G401 (cell line): ENCODE measurements around the gene TXNDC17. TPM values are rescaled to one million over a fixed set of nuclear protein-coding genes. Genes with fewer than 3 reads are reported as not detected.
"Not testable (repeated sequence)": the region's sequence is repeated elsewhere in the genome, so short reads cannot be mapped to it uniquely, and the experiment has no call there.

Experiments used
- DNase-seq: peaks from one replicate; pipeline ENCODE4 v3.0.0-alpha.2; 2015; ENCODE audit warnings: low spot score
- in situ Hi-C: cut with HindIII; loops from 2 replicates; pipeline ENCODE4 v1.10.0; 2016; ENCODE audit warnings: low sequenced_read_pairs, mixed read lengths
- total RNA-seq: library from RNA; depleted of rRNA; stranded (reverse); fragments of >200 nt; shearing (Covaris generic); gene quantifications from 2 replicates; pipeline ENCODE4 v1.2.3, GENCODE V29; 2014; rRNA removed

TXNDC17 gene
- total RNA-seq, result 147 and 228 TPM in 2 replicates

GRCh38 chr17:6640536-6641246 is at the start of gene TXNDC17, which contains the start of gene KIAA0753:
TXNDC17 (plus strand) TSS chr17:6641060; CDS start chr17:6641083, 23 bp downstream.
KIAA0753 (minus strand) TSS chr17:6640711; CDS start chr17:6635103, 5,608 bp downstream.
- in situ Hi-C loops, result no loop called here
- DNase-seq, result peak; percentile 86

DNA sequence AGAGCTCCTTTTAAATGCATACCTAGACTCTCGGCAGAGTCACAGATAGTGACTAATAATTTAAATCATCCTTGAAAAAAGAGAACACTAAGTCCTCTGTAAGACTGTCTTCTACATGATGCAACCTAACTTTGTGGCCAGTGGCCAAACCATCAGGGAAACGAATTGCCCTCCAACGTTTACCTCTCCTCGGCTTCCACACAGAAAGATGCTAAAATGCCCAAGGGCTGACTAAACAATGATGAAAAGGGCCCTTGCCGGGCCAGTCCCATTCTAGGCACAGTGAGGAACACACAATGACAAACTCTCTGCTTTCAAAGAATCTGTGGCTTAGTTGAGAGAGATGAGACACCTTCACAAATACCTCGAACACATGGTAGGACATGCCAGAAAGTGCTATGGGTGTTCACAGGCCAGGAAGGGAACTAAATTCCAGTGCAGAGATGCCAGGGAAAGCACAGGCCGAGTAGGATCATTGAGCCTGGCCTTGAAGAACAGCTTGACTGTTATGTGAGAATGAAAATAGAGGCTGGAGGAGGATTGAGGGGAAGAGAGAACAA is 49.2 kb upstream of the TXNDC17 start:
- no peak for DNase-seq
- in situ Hi-C loops, result no loop called here

DNA sequence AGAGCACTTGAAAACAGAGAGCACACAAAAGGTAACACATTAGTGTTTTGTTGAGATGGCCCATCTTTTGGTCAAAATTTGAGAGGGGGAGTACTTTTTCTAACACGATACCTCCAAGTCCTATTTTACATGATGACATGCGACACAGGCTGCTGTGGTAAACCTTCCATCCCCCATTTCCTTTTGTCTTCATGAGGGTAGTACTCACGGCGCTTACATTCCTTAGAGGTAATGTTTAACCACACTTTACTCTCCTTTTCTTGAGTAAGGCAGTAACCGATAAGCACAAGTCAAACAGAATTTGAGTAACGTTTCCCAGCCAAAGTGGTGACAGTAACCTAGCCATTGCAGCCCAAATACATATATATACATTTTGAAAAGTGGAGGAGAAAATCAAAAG is 48.7 kb upstream of the TXNDC17 start:
- no peak for DNase-seq
- in situ Hi-C loops, result no loop called here

DNA sequence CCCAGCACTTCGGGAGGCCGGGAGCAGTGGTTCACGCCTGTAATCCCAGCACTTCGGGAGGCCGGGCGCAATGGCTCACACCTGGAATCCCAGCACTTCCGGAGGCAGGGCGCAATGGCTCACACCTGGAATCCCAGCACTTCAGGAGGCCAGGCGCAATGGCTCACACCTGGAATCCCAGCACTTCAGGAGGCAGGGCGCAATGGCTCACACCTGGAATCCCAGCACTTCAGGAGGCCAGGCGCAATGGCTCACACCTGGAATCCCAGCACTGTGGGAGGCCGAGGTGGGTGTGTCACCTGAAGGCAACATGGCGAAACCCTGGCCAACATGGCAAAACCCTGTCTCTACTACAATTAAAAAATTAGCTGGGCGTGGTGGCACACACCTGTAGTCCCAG is 47.5 kb upstream of the TXNDC17 start:
- in situ Hi-C loops, DNase-seq: not testable (repeated sequence)

GRCh38 chr17:6596081-6596480 is 44.8 kb upstream of the TXNDC17 start:
- in situ Hi-C loops, result no loop called here
- DNase-seq, result no peak

- DNase-seq, result no peak
- in situ Hi-C loops, result no loop called here
Measured at GRCh38 chr17:6596511-6596910, 44.3 kb upstream of the TXNDC17 start.

DNA sequence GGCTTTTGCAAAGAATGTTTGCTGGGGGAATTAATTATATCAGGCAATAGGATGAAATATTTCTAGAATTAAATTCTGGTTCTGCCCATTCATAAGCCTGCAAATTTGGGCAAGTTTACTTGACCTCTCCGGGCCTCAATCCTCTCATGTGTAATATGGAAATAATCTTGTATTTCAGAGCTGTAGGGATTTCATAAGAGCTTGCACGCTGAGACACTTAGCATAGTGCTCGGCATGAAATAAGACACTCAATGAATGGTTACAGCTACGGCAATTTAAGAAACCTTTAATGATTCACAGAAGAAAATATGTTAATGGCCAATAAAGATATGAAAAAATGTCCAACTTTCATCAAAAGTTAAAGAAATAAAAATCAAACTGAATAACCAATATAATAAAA is 43.9 kb upstream of the TXNDC17 start:
- in situ Hi-C loops, result no loop called here
- DNase-seq, result no peak

DNA sequence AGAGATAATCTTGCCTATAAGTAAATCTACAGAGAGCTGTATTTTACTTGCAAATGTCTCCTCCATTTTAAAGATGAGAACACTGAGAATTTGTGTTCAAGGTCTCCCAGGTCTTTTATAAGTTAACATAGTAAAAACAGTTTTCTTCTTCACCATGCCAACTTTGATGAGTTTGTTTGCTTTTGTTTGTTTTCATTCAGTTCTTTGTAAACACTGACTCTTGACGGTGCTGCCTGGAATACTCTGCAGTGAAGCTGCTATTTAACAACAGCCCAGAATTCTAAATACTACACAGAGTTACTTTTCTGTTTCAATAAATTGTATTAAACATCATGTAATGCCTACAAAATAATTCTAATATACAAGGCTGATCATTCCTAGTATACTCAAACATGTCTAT is 43.1 kb upstream of the TXNDC17 start:
- no peak for DNase-seq

GRCh38 chr17:6599364-6599763 is 41.5 kb upstream of the TXNDC17 start:
- in situ Hi-C loops, result no loop called here
- DNase-seq, result peak; percentile 5

More for the DNA sequence above, 43.1 kb upstream of the TXNDC17 start:
- in situ Hi-C loops, result no loop called here

GRCh38 chr17:6602141-6602540 is 38.7 kb upstream of the TXNDC17 start:
- DNase-seq, result no peak
- in situ Hi-C loops, result no loop called here

DNA sequence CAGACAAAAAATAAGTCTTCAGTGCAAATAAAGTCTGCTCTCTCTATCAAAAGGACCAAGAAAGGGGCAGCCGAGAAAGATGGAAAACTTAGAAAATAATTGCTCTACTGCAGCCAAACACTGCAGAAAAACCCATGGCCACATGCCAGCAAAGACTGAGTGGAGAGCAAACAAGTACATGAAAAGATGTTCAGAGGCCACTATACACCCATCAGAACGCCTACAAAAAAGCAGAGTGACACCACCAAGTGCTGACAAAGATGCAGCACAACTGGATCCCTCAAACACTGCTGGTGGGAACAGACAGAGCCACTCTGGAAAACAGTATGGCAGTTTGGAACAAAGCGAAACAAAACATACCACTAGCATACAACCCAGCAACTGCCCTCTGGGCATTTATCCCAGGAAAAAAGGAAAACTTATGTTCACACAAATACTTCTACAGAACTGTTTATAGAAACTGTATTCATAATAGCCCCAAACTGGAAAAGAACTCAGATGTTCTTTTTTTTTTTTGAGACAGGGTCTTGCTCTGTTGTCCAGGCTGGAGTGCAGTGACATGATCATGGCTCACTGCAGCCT is 37.0 kb upstream of the TXNDC17 start:
- in situ Hi-C loops, result no loop called here

DNA sequence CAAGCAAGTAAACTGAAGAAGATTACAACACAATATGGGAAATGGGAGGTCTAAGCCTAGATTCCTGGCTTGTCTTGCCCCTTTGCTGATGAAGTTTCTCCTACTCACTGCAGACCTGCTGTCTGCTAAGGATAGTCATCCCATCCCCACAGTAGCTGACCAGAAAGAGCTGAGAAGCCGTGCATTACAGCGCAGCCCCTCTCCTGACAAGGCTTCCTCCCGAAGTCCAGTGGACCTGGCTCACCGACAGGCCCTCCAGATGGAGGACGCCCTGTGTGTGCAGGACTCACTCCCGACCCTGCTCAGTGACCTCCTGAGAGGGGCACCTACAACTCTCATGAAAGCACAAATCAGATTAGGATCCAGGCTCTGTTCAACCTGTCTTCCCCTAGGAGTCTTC is 35.7 kb upstream of the TXNDC17 start:
- in situ Hi-C loops, result no loop called here
- DNase-seq, result no peak

More for the DNA sequence above, 37.0 kb upstream of the TXNDC17 start:
- DNase-seq, result peak; percentile 7

- DNase-seq, result no peak
- in situ Hi-C loops, result no loop called here
Measured at GRCh38 chr17:6608321-6608720, 32.5 kb upstream of the TXNDC17 start.

GRCh38 chr17:6610011-6610410 is 30.8 kb upstream of the TXNDC17 start:
- in situ Hi-C loops, result no loop called here
- DNase-seq, result no peak

DNA sequence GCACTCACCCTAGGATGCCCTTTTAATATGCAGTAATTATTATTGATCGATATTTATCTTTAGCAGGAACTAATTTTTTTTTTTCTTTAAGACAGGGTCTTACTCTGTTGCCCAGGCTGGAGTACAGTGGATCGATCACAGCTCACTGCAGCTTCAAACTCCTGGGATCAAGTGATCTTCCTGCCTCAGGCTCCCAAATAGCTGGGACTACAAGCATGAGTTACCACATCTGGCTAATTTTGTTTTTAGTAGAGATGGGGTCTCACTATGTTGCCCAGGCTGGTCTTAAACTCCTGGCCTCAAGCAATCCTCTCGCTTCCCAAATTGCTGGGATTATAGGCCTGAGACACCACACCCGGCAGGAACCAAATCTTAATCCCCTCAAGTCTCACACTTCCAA is 29.6 kb upstream of the TXNDC17 start:
- in situ Hi-C loops, result no loop called here
- DNase-seq, result no peak

- no peak for DNase-seq
- in situ Hi-C loops, result no loop called here
Measured at GRCh38 chr17:6623941-6624340, 16.9 kb upstream of the TXNDC17 start.

DNA sequence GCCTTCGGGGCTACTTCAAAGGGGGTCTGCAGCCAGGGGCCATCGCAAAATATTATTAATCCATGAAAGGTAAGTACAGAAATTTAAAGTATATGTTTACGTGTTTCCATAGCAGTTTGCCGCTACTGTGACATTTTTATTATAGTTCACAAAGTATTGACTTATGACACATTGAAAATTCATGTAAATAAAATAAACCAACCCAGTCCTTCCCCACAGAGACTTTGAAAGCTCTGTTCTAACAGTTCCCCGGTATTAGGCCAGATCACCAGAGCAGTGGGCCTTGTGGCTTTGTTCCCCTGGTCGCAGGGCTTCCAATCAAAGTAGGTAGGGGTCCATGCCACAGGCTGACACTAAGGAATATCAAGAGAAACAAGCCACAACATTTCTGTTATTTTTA is 14.2 kb upstream of the TXNDC17 start:
- DNase-seq, result no peak
- in situ Hi-C loops, result no loop called here

DNA sequence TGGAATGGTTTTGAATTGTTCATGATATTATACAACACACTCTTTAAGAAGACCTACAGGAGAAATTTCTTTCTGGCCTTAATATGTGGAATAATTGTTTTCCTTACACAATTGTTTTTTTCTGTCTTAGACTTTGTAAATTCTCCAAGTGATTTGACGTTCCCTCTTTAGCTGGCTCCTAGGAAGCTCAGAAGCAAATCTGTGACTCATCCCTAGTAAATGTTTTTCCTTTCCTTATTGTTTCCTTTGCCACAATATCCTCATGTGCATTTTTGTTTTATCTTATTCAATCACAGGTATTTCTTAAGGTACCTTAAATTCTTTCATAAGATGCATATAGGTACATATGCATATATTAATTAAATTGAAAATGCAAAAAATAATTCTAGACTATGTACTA is 13.8 kb upstream of the TXNDC17 start:
- in situ Hi-C loops, result no loop called here
- DNase-seq, result no peak

DNA sequence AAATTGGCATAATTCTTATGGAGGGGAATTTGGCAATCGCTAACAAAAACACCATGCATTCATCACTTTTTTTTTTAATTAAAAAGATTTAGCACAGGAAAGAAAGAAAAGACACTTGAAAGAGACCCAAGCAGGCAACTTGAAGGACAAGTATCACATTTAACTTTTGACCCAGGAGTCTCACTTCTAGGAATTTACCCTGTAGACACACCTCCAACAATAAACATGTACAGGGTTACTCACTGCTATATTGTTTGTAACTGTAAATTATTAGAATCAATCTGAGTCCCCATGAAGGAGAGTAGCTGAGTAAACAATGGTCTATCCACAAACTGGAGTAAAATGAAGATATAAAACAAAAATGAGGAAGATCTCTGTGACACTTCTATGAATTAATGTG is 10.5 kb upstream of the TXNDC17 start:
- in situ Hi-C loops, result no loop called here
- DNase-seq, result no peak

DNA sequence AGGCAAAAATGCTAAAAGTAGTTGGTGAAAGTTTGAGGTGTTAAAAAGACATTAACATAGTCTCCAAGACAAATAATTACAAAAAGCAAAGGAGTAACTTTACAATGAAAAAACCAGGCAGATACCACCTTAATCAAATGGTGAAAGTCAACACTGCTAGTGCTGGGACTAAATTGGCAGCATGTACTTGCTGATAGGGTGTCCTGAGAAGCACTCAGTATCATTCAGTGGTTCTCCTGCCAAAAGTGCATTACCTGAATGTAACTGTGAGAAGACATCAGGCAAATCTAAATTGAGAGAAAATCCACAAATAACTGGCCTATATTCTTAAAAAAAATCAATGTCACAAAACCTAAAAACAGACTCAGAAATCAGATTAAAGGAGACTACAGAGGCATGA is 8.3 kb upstream of the TXNDC17 start:
- DNase-seq, result no peak
- in situ Hi-C loops, result no loop called here

GRCh38 chr17:6633263-6633662 is 7.6 kb upstream of the TXNDC17 start:
- in situ Hi-C loops, result no loop called here

More at GRCh38 chr17:6633263-6633662, 7.6 kb upstream of the TXNDC17 start:
- no peak for DNase-seq
